Uterus (tissue), 2 donors: ENCODE results near the gene TTC34.
"Not testable (repeated sequence)": the region's sequence is repeated elsewhere in the genome, so short reads cannot be mapped to it uniquely, and the experiment has no call there.

Experiments used
- CTCF ChIP-seq, 4 experiments: fragments of 200-600 bp in 2 of 4; fragments of 450-650 bp in 2 of 4; sonication (generic) in 2 of 4; IDR thresholded peaks; one replicate each; pipeline ENCODE4 v1.5.1; 2016 to 2019; ENCODE audit warnings: antibody characterized with exemption in 4 of 4, mild to moderate bottlenecking in 2 of 4, moderate library complexity in 1 of 4
- POLR2A ChIP-seq, 2 donors: fragments of 450-650 bp; IDR thresholded peaks; one replicate each; pipeline ENCODE4 v1.6.1; 2016; ENCODE audit warnings: antibody characterized with exemption in 2 of 2, mild to moderate bottlenecking in 1 of 2, moderate library complexity in 1 of 2

DNA sequence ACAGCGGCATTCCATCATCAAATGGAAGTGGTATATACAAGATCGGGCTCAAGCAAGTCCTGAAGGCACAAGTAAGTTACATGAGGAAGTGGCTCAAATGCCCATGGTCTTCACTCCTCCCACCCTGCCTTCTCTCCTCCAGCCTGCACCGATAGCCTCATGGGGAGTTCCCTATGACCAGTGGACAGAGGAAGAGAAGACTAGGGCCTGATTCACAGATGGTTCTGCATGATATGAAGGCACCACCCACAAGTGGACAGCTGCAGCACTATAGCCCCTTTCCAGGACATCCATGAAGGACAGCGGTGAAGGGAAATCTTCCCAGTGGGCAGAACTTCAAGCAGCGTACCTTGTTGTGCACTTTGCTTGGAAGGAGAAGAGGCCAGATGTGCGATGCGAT is 175.7 kb downstream of the TTC34 start:
- not testable (repeated sequence) for TF ChIP-seq CTCF, POLR2A (IDR thresholded peaks at IDR 0.05)
